GM10248 (cell line): ENCODE measurements around the gene TNIK.
A peak's percentile ranks its signal among the peaks of the same experiment; 100 is the strongest.

ENCODE experiments used
- CTCF ChIA-PET: fragments of 300-600 bp; sonication (Branson Sonifier 250); formaldehyde crosslinking; extraction: SDS; loops from one replicate; lab custom pipeline; 2021; ENCODE audit warnings: antibody characterized with exemption; lab: Yijun Ruan, JAX
- POLR2A ChIA-PET: fragments of 350-650 bp; sonication (Branson Sonifier 250); formaldehyde crosslinking; extraction: SDS; loops from one replicate; lab custom pipeline; 2020; ENCODE audit warnings: antibody characterized with exemption; lab: Yijun Ruan, JAX
- DNase-seq: peaks from one replicate; pipeline ENCODE4 v3.0.0; 2012; ENCODE audit errors: extremely low spot score
- TF ChIP-seq, protein P1 (sequence below): IDR thresholded peaks from 2 replicates; pipeline ENCODE4 v1.5.1; 2012; ENCODE audit warnings: mild to moderate bottlenecking, low read depth; ENCODE audit errors: extremely low read depth, missing control alignments, control extremely low read depth

TNIK gene

DNA sequence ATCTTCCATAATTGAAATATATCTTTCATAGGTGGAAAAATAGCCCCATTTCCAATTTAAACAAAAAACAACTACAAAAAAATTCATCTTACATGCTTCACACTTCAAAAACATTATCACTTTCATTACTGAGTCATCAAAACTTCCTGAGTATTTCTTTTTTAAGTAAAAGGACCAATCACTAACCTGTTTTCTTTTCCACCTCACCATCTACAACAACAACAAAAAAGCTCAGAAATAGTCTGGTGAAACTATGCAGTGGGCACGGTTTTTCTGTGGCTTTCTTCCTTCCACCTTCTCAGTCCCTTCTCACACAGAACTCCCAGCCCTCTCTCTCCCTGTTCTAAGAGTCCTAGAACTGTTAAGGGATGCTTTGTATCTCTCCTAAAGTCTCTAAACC, 20.3 kb upstream of the TNIK start:
- POLR2A ChIA-PET: no interaction called here
- DNase-seq: peak; percentile 54

DNA sequence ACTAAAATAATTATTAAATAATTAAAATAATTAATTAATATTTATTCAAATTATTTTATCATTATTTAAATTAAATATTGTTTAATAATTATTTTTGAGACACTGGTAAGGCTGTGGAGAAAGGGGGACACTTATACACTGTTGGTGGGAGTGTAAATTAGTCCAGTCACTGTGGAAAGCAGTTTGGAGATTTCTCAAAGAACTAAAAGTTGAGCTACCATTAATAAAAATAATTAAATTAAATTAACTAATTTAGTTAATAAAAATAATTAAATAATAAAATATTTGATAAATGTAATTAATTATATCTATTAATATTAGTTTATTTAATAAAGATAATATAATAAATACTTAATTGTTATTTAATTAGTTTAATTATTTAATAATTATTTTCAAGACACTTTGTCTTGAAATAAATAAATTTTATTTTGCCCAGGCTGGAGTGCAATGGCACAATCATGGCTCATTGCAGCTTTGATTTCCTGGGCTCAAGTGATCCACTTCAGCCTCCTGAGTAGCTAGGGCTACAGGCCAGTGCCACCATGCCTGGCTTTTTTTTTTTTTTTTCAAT, 16.4 kb upstream of the TNIK start:
- ChIA-PET CTCF (interaction anchor here (1.3 to 2.4 kb wide), 4 partner anchors 8 to 203 kb away, joined by 3 to 9 read pairs (median 6); no protein-coding TSS in a partner anchor), POLR2A (no interaction called here)
- TF ChIP-seq, protein P1, sequence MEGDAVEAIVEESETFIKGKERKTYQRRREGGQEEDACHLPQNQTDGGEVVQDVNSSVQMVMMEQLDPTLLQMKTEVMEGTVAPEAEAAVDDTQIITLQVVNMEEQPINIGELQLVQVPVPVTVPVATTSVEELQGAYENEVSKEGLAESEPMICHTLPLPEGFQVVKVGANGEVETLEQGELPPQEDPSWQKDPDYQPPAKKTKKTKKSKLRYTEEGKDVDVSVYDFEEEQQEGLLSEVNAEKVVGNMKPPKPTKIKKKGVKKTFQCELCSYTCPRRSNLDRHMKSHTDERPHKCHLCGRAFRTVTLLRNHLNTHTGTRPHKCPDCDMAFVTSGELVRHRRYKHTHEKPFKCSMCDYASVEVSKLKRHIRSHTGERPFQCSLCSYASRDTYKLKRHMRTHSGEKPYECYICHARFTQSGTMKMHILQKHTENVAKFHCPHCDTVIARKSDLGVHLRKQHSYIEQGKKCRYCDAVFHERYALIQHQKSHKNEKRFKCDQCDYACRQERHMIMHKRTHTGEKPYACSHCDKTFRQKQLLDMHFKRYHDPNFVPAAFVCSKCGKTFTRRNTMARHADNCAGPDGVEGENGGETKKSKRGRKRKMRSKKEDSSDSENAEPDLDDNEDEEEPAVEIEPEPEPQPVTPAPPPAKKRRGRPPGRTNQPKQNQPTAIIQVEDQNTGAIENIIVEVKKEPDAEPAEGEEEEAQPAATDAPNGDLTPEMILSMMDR: no peak
- DNase-seq: no peak

More for the DNA sequence above, 20.3 kb upstream of the TNIK start:
- CTCF ChIA-PET: interaction anchor here (1.0 to 2.0 kb wide), 3 partner anchors 9 to 313 kb away, joined by 3 to 11 read pairs (median 3); no protein-coding TSS in a partner anchor
- TF ChIP-seq, protein P1: no peak

DNA sequence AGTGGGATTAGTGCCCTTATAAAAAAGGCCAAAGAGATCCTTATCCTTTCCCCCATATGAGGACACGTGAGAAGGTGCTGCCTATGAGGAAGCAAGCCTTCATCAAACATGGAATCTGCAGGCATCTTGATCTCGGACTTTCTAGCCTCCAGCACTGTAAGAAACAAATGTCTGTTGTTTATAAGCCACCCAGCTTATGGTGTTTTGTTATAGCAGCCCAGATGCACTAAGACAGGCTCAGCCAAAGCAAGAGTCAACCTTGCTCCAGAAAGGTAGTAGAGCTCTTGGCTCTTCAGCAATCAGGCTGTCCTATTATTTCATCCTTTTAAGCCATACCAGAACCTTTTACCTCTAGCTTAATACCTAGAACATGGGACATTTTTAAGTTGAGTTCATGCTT, 12.3 kb upstream of the TNIK start:
- ChIA-PET CTCF (interaction anchor here (1.2 to 1.6 kb wide), 4 partner anchors 11 to 309 kb away, joined by 3 to 4 read pairs (median 4); no protein-coding TSS in a partner anchor), POLR2A (no interaction called here)
- TF ChIP-seq, protein P1: no peak
- no peak for DNase-seq

DNA sequence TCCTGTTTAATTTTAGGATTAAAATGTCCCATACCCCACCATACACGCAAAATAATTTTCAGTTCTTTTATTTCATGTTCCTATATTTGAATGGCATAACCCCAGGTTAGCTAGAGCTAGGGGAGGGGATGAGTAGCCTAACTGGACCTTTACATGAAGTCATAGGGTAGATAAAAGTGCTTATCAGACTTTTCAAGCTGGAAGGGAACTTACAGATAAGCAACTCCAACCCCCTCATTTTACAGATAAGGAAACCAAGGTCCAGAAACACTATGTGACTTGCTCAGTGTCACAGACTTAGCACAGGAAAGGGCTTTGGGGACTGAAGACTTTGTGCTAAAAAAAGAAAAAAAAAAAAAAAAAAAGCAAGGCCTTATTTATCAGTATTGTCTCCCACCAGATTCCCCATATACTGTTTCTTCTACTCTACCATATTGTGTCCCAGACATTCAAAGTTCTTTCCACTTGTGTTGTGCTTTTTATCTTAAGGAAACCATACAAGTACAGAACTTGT, 10.6 kb upstream of the TNIK start:
- ChIA-PET POLR2A (no interaction called here), CTCF (interaction anchor here (1.4 kb wide), 1 partner anchor 10 kb away, joined by 3 read pairs; the partner anchor contains the start of gene TNIK)
- DNase-seq: no peak
- TF ChIP-seq, protein P1: no peak

GRCh38 chr3:171469376-171469775, 9.2 kb upstream of the TNIK start:
- CTCF ChIA-PET: interaction anchor here (1.9 to 2.5 kb wide), 2 partner anchors 8 to 16 kb away, joined by 5 to 9 read pairs; no protein-coding TSS in a partner anchor
- TF ChIP-seq, protein P1: no peak
- POLR2A ChIA-PET: no interaction called here
- no peak for DNase-seq

DNA sequence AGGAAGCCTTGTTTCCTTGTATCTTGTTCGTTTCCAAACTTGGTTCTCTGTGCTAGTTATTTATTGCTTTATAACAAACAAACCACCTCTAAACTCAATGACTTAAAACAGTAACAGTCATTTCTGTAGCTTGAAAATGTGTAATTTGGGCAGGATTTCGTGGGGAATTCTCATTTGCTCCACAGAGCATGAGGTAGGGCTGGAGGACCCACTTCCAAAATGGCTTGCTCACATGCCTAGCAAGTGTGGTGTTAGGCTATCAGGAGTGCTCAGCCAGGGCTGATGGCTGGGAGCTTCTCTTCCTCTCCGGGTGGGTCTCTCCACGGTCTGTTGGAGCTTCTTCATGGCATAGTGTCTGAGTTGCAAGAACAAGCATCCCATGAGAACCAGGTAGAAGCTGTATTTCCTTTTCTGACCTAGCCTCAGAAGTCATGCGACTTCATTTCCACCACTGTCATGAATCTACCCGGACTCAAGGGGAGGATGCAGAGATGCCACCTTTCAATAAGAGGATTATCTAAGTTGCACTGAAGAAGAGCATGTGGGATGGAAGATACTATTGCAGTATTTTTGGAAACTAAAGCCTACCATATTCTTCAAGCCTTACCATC, 8.2 kb upstream of the TNIK start:
- ChIA-PET POLR2A (no interaction called here), CTCF (interaction anchor here (0.9 to 2.5 kb wide), 3 partner anchors 9 to 17 kb away, joined by 3 to 9 read pairs (median 5); no protein-coding TSS in a partner anchor)
- no peak for DNase-seq
- TF ChIP-seq, protein P1: no peak
